Measurements from ENCODE around the gene DCDC2C.

Gene DCDC2C

GRCh38 chr2:3758906-3759305 is 55.5 kb downstream of the DCDC2C start:
- no peak overlapping the region for H3K27ac ChIP-seq (ENCODE audit: low read length)
- no peaks in the 10 kb centered on the region for H3K9me3 ChIP-seq (ENCODE audit: control insufficient read depth in 2 of 2, low read length in 2 of 2)
- H3K9ac ChIP-seq (ENCODE audit: low read length in 2 of 2) = no peak overlapping the region
- H3K4me1 ChIP-seq (ENCODE audit: control insufficient read depth, insufficient read depth, low read length) = peaks cover 6% of the 10 kb centered on the region
- no peaks in the 10 kb centered on the region for H3K36me3 ChIP-seq (ENCODE audit: control insufficient read depth in 2 of 2, insufficient read depth in 2 of 2, low read length in 2 of 2)
- H3K27me3 ChIP-seq (ENCODE audit: control insufficient read depth in 1 of 2, insufficient read depth in 2 of 2, low read length in 2 of 2) = peaks cover 0 to 3% of the 10 kb centered on the region in 2 donors
- H3K4me3 ChIP-seq (ENCODE audit: low read length in 2 of 2) = no peak overlapping the region

- Histone ChIP-seq H3K9me3 (ENCODE audit: control insufficient read depth in 2 of 2, low read length in 2 of 2) (no peaks in the 10 kb centered on the region), H3K27me3 (ENCODE audit: control insufficient read depth in 1 of 2, insufficient read depth in 2 of 2, low read length in 2 of 2) (peaks cover 0 to 3% of the 10 kb centered on the region in 2 donors), H3K4me3 (ENCODE audit: low read length in 2 of 2) (no peak overlapping the region), H3K36me3 (ENCODE audit: control insufficient read depth in 2 of 2, insufficient read depth in 2 of 2, low read length in 2 of 2) (no peaks in the 10 kb centered on the region), H3K4me1 (ENCODE audit: control insufficient read depth, insufficient read depth, low read length) (peaks cover 6% of the 10 kb centered on the region), H3K27ac (ENCODE audit: low read length) (no peak overlapping the region), H3K9ac (ENCODE audit: low read length in 2 of 2) (no peak overlapping the region)
These were observed 56.0 kb downstream of the DCDC2C start for GRCh38 chr2:3759331-3759730.

- peaks cover 0 to 3% of the 10 kb centered on the region in 2 donors for H3K27me3 ChIP-seq (ENCODE audit: control insufficient read depth in 1 of 2, insufficient read depth in 2 of 2, low read length in 2 of 2)
- no peak overlapping the region for H3K9ac ChIP-seq (ENCODE audit: low read length in 2 of 2)
- no peaks in the 10 kb centered on the region for H3K9me3 ChIP-seq (ENCODE audit: control insufficient read depth in 2 of 2, low read length in 2 of 2)
- peaks cover 3% of the 10 kb centered on the region for H3K4me1 ChIP-seq (ENCODE audit: control insufficient read depth, insufficient read depth, low read length)
- no peak overlapping the region for H3K27ac ChIP-seq (ENCODE audit: low read length)
- no peak overlapping the region for H3K4me3 ChIP-seq (ENCODE audit: low read length in 2 of 2)
- H3K36me3 ChIP-seq (ENCODE audit: control insufficient read depth in 2 of 2, insufficient read depth in 2 of 2, low read length in 2 of 2) = no peaks in the 10 kb centered on the region
These were observed 56.4 kb downstream of the DCDC2C start for GRCh38 chr2:3759761-3760160.

DNA sequence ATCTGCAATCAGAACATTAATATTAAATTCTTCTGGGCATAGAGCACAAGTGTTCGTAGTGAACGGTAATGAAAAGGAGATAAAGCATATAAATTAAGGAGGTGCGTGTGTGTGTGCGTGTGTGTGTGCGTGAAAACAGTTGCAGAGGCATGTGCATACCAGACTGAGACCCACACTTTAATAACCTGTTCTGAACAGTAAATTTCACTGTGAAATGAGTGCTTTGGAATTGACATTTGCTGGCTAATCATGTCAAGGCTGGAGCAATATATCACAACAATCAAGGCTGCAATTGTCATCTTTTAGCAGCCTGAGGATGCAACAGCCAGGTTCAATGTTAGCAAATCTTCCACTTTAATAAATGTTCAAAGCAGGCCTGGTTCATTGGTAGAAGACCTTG is 57.9 kb downstream of the DCDC2C start:
- Histone ChIP-seq H3K4me1 (ENCODE audit: control insufficient read depth, insufficient read depth, low read length) (no peaks in the 10 kb centered on the region), H3K36me3 (ENCODE audit: control insufficient read depth in 2 of 2, insufficient read depth in 2 of 2, low read length in 2 of 2) (no peaks in the 10 kb centered on the region), H3K27ac (ENCODE audit: low read length) (no peak overlapping the region), H3K27me3 (ENCODE audit: control insufficient read depth in 1 of 2, insufficient read depth in 2 of 2, low read length in 2 of 2) (peaks cover 0 to 3% of the 10 kb centered on the region in 2 donors), H3K9ac (ENCODE audit: low read length in 2 of 2) (no peak overlapping the region), H3K9me3 (ENCODE audit: control insufficient read depth in 2 of 2, low read length in 2 of 2) (no peaks in the 10 kb centered on the region), H3K4me3 (ENCODE audit: low read length in 2 of 2) (no peak overlapping the region)

DNA sequence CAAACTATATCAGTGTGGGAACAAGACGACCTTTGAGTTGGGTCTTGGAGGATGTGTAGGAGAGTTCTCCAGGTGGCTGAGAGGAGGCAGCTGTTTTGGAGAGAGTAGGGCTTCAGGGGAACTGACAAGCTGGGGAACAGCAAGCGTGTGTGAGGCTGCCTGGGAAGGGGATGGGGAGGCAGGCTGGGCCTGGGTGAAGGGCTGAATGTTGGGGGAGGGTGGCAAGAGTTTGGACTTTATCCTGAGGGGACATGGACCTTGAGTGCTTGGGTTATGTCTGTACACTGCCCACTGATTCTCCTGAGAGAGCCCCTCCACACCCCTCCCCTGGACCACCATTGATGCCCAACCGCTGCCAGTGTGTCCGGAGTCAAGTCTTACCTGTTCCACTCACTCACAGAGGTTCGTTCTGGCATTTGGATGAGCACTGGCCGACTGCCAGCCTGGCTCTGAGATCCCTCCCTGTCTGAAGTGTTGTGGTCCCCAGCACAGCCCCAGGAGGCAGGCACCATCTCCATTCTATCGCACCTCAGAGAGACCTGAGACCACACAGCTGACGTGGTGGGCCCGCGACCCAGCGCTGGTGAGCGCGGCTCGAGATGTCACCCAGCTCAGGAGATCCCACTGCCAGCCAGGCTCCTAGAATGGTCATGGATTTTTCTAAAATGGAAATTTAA is 59.5 kb downstream of the DCDC2C start:
- Histone ChIP-seq H3K4me1 (ENCODE audit: control insufficient read depth, insufficient read depth, low read length) (no peaks in the 10 kb centered on the region), H3K27me3 (ENCODE audit: control insufficient read depth in 1 of 2, insufficient read depth in 2 of 2, low read length in 2 of 2) (peaks cover 0 to 3% of the 10 kb centered on the region in 2 donors), H3K4me3 (ENCODE audit: low read length in 2 of 2) (no peak overlapping the region), H3K9ac (ENCODE audit: low read length in 2 of 2) (no peak overlapping the region), H3K9me3 (ENCODE audit: control insufficient read depth in 2 of 2, low read length in 2 of 2) (no peaks in the 10 kb centered on the region), H3K27ac (ENCODE audit: low read length) (no peak overlapping the region), H3K36me3 (ENCODE audit: control insufficient read depth in 2 of 2, insufficient read depth in 2 of 2, low read length in 2 of 2) (no peaks in the 10 kb centered on the region)

DNA sequence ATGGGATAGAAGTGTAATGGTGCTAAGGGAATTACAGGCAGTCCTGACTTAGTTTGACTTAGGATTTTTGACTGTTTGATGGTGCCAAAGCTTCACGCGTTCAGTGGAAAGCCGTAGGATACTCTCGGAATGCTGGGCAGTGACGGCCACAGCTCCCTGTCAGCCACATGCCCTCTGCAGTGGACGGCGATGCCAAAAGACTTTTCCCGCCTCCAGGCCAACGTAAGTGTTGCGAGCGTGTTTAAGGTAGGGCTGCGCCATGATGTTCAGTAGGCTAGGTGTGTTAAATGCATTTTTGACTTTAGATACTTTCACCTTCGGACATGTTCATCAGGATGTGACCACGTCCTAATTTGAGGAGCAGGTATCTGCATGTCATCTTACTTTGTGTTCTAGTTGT is 63.4 kb downstream of the DCDC2C start:
- Histone ChIP-seq H3K27ac (ENCODE audit: low read length) (no peak overlapping the region), H3K4me1 (ENCODE audit: control insufficient read depth, insufficient read depth, low read length) (no peaks in the 10 kb centered on the region), H3K27me3 (ENCODE audit: control insufficient read depth in 1 of 2, insufficient read depth in 2 of 2, low read length in 2 of 2) (peaks cover 0 to 6% of the 10 kb centered on the region in 2 donors), H3K36me3 (ENCODE audit: control insufficient read depth in 2 of 2, insufficient read depth in 2 of 2, low read length in 2 of 2) (no peaks in the 10 kb centered on the region), H3K4me3 (ENCODE audit: low read length in 2 of 2) (no peak overlapping the region), H3K9ac (ENCODE audit: low read length in 2 of 2) (no peak overlapping the region), H3K9me3 (ENCODE audit: control insufficient read depth in 2 of 2, low read length in 2 of 2) (no peaks in the 10 kb centered on the region)

GRCh38 chr2:3768960-3769765 is 65.8 kb downstream of the DCDC2C start:
- Histone ChIP-seq H3K36me3 (ENCODE audit: control insufficient read depth in 2 of 2, insufficient read depth in 2 of 2, low read length in 2 of 2) (no peaks in the 10 kb centered on the region), H3K27ac (ENCODE audit: low read length) (no peak overlapping the region), H3K4me1 (ENCODE audit: control insufficient read depth, insufficient read depth, low read length) (no peaks in the 10 kb centered on the region), H3K27me3 (ENCODE audit: control insufficient read depth in 1 of 2, insufficient read depth in 2 of 2, low read length in 2 of 2) (peaks cover 0 to 6% of the 10 kb centered on the region in 2 donors), H3K9ac (ENCODE audit: low read length in 2 of 2) (no peak overlapping the region), H3K4me3 (ENCODE audit: low read length in 2 of 2) (no peak overlapping the region), H3K9me3 (ENCODE audit: control insufficient read depth in 2 of 2, low read length in 2 of 2) (no peaks in the 10 kb centered on the region)

GRCh38 chr2:3769766-3770165 is 66.4 kb downstream of the DCDC2C start:
- no peaks in the 10 kb centered on the region for H3K36me3 ChIP-seq (ENCODE audit: control insufficient read depth in 2 of 2, insufficient read depth in 2 of 2, low read length in 2 of 2)
- no peak overlapping the region for H3K27ac ChIP-seq (ENCODE audit: low read length)
- H3K9me3 ChIP-seq (ENCODE audit: control insufficient read depth in 2 of 2, low read length in 2 of 2) = no peaks in the 10 kb centered on the region
- peaks cover 0 to 6% of the 10 kb centered on the region in 2 donors for H3K27me3 ChIP-seq (ENCODE audit: control insufficient read depth in 1 of 2, insufficient read depth in 2 of 2, low read length in 2 of 2)
- H3K4me1 ChIP-seq (ENCODE audit: control insufficient read depth, insufficient read depth, low read length) = no peaks in the 10 kb centered on the region
- H3K9ac ChIP-seq (ENCODE audit: low read length in 2 of 2) = no peak overlapping the region
- H3K4me3 ChIP-seq (ENCODE audit: low read length in 2 of 2) = no peak overlapping the region

DNA sequence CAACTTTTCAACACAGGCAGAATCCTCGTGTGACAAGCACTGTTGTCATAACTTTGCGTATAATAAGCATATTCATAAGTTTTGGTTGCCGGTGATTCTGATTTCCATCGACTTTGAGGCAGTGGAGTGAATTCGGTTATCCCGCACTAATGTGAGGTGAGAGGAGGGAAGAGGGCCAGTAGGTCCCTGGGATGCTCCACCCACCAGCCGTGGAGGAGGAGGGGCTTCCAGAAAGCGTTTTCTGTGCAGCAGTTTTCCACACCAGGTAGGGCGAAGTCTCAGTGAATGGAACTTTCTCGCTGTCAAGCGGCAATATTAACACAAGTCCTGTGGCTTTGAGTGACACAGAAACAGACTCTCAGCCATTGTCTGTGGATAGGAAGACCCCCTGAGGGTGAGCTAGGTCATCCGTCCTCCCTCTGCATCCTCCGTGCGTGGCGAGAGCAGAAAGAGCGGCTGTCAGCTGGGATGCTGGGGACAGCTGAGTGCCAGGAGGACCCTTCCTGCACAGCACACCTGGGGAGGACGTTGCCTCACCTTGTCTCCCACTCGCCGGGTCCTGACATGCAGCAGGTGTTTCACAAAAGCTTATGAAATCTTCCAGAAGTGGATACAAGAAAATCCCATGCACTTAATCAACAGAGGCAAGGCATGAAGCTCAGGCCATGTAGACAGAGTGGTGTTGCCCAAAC is 67.5 kb downstream of the DCDC2C start:
- no peak overlapping the region for H3K27ac ChIP-seq (ENCODE audit: low read length)
- no peaks in the 10 kb centered on the region for H3K4me1 ChIP-seq (ENCODE audit: control insufficient read depth, insufficient read depth, low read length)
- peaks cover 0 to 6% of the 10 kb centered on the region in 2 donors for H3K27me3 ChIP-seq (ENCODE audit: control insufficient read depth in 1 of 2, insufficient read depth in 2 of 2, low read length in 2 of 2)
- no peak overlapping the region for H3K9ac ChIP-seq (ENCODE audit: low read length in 2 of 2)
- no peaks in the 10 kb centered on the region for H3K9me3 ChIP-seq (ENCODE audit: control insufficient read depth in 2 of 2, low read length in 2 of 2)
- H3K4me3 ChIP-seq (ENCODE audit: low read length in 2 of 2) = no peak overlapping the region
- H3K36me3 ChIP-seq (ENCODE audit: control insufficient read depth in 2 of 2, insufficient read depth in 2 of 2, low read length in 2 of 2) = no peaks in the 10 kb centered on the region

DNA sequence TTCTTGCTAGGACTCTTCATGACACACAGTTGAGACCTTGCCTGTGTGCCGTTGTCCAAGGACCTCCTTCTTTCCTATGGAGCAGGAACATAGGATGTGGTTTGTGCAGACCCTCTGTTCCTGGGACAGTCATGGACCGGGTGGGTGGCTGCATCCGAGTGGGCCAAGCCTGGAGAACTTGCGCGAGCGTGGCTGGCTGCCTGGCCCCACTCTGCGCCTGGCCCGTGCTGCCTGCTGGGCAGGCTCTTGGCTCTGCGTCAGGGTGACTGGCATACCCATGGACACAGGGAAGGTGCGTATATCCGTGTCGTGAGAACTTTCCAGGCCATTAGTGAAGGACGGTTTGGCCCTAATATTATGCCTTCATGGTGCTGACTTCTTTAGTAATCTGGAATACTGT is 68.2 kb downstream of the DCDC2C start:
- Histone ChIP-seq H3K4me1 (ENCODE audit: control insufficient read depth, insufficient read depth, low read length) (no peaks in the 10 kb centered on the region), H3K27me3 (ENCODE audit: control insufficient read depth in 1 of 2, insufficient read depth in 2 of 2, low read length in 2 of 2) (peaks cover 0 to 6% of the 10 kb centered on the region in 2 donors), H3K9ac (ENCODE audit: low read length in 2 of 2) (no peak overlapping the region), H3K9me3 (ENCODE audit: control insufficient read depth in 2 of 2, low read length in 2 of 2) (peaks cover 0 to under 1% of the 10 kb centered on the region in 2 donors), H3K4me3 (ENCODE audit: low read length in 2 of 2) (no peak overlapping the region), H3K36me3 (ENCODE audit: control insufficient read depth in 2 of 2, insufficient read depth in 2 of 2, low read length in 2 of 2) (no peaks in the 10 kb centered on the region), H3K27ac (ENCODE audit: low read length) (no peak overlapping the region)

Data from stomach smooth muscle (tissue), 2 donors.